Activated T-helper 1 cell treated with Interleukin-2 at 50 U/mL for 16 hours (primary cell): Measurements from ENCODE around the gene GHR.
"Not testable (repeated sequence)": the region's sequence is repeated elsewhere in the genome, so short reads cannot be mapped to it uniquely, and the experiment has no call there.

ENCODE experiments used
- DNase-seq: peaks from one replicate; pipeline ENCODE4 v3.0.0-alpha.2; 2020; ENCODE audit warnings: low read depth

GHR gene

GRCh38 chr5:42569953-42570548 is 146.8 kb downstream of the GHR start:
- no peak for DNase-seq

GRCh38 chr5:42570966-42571960 is 148.0 kb downstream of the GHR start:
- DNase-seq = no peak

GRCh38 chr5:42572313-42572712 is 149.1 kb downstream of the GHR start:
- no peak for DNase-seq

GRCh38 chr5:42573386-42573785 is 150.1 kb downstream of the GHR start:
- no peak for DNase-seq

GRCh38 chr5:42575914-42576313 is 152.7 kb downstream of the GHR start:
- not testable (repeated sequence) for DNase-seq

- DNase-seq = not testable (repeated sequence)
Measured at GRCh38 chr5:42578901-42579300, 155.7 kb downstream of the GHR start.

GRCh38 chr5:42579320-42579719 is 156.1 kb downstream of the GHR start:
- no peak for DNase-seq

GRCh38 chr5:42581845-42582244 is 158.6 kb downstream of the GHR start:
- no peak for DNase-seq

- DNase-seq = no peak
Measured at GRCh38 chr5:42582723-42583122, 159.5 kb downstream of the GHR start.

GRCh38 chr5:42583322-42583721 is 160.1 kb downstream of the GHR start:
- DNase-seq = no peak

GRCh38 chr5:42586625-42587024 is 163.4 kb downstream of the GHR start:
- DNase-seq = no peak

- no peak for DNase-seq
Measured at GRCh38 chr5:42587096-42587723, 164.0 kb downstream of the GHR start.

GRCh38 chr5:42590566-42590965 is 167.3 kb downstream of the GHR start:
- DNase-seq = no peak

GRCh38 chr5:42591015-42591414 is 167.8 kb downstream of the GHR start:
- DNase-seq = no peak

- DNase-seq = no peak
Measured at GRCh38 chr5:42592401-42593140, 169.3 kb downstream of the GHR start.

- DNase-seq = no peak
Measured at GRCh38 chr5:42593591-42593990, 170.4 kb downstream of the GHR start.

- DNase-seq = no peak
Measured at GRCh38 chr5:42595597-42595996, 172.4 kb downstream of the GHR start.

- DNase-seq = no peak
Measured at GRCh38 chr5:42596817-42597216, 173.6 kb downstream of the GHR start.

GRCh38 chr5:42597318-42597937 is 174.2 kb downstream of the GHR start:
- DNase-seq = no peak

- DNase-seq = no peak
Measured at GRCh38 chr5:42598311-42598710, 175.1 kb downstream of the GHR start.

- DNase-seq = no peak
Measured at GRCh38 chr5:42599106-42599505, 175.9 kb downstream of the GHR start.

GRCh38 chr5:42600441-42600840 is 177.2 kb downstream of the GHR start:
- DNase-seq = no peak
